SU-DHL-6 (cell line): ENCODE results near the gene LBHD1.

Experiments used
- H2AFZ ChIP-seq: fragments of 200-600 bp; sonication (generic); 2 replicates; pipeline ENCODE4 v1.6.1; 2014; ENCODE audit warnings: low read depth, mild to moderate bottlenecking, moderate library complexity, mixed read lengths, antibody characterized with exemption, low read length; ENCODE audit not compliant: severe bottlenecking
- H3F3A ChIP-seq: fragments of 200-600 bp; shearing (Covaris generic); 2 replicates; pipeline ENCODE4 v1.6.0; 2016; ENCODE audit warnings: antibody characterized with exemption, mild to moderate bottlenecking; ENCODE audit not compliant: insufficient read depth
- H3K27ac ChIP-seq: fragments of 200-600 bp; sonication (generic); 2 replicates; pipeline ENCODE4 v1.5.1; 2016; ENCODE audit warnings: low read depth, mild to moderate bottlenecking, low read length, moderate library complexity, mixed read lengths
- H3K27me3 ChIP-seq: fragments of 200-600 bp; sonication (generic), shearing (Covaris generic); 2 replicates; pipeline ENCODE4 v1.6.0; 2014; ENCODE audit warnings: mild to moderate bottlenecking, low read length
- H3K36me3 ChIP-seq: fragments of 200-600 bp; sonication (generic); 2 replicates; pipeline ENCODE4 v1.6.1; 2014; ENCODE audit warnings: mild to moderate bottlenecking, low read length, mixed read lengths
- H3K4me2 ChIP-seq: fragments of 300-600, 200-600 bp; shearing (Covaris generic), sonication (generic); 2 replicates; pipeline ENCODE4 v1.6.0; 2014; ENCODE audit warnings: low read length, low read depth, mild to moderate bottlenecking; ENCODE audit not compliant: poor library complexity, severe bottlenecking
- H3K4me3 ChIP-seq: fragments of 200-600 bp; sonication (generic); 2 replicates; pipeline ENCODE4 v1.5.1; 2014; ENCODE audit warnings: antibody characterized with exemption, low read length, mild to moderate bottlenecking, mixed read lengths; ENCODE audit not compliant: insufficient read depth, poor library complexity, severe bottlenecking
- H3K79me2 ChIP-seq: fragments of 200-600 bp; sonication (generic); 2 replicates; pipeline ENCODE4 v1.6.1; 2014; ENCODE audit warnings: mild to moderate bottlenecking, low read length, moderate library complexity; ENCODE audit not compliant: insufficient read depth
- H3K9ac ChIP-seq: fragments of 200-600 bp; sonication (generic); 2 replicates; pipeline ENCODE4 v1.7.0; 2014; ENCODE audit warnings: mild to moderate bottlenecking, low read length
- H3K9me2 ChIP-seq: fragments of 200-600 bp; sonication (generic); replicated peaks from 2 replicates; pipeline ENCODE4 v1.6.1; 2014; ENCODE audit warnings: low read length; ENCODE audit not compliant: insufficient read depth
- H3K9me3 ChIP-seq: fragments of 200-600 bp; sonication (generic); 2 replicates; pipeline ENCODE4 v1.6.1; 2014; ENCODE audit warnings: low read length, mixed read lengths; ENCODE audit not compliant: insufficient read depth
- H4K20me1 ChIP-seq: fragments of 200-600 bp; sonication (generic); 2 replicates; pipeline ENCODE4 v1.6.1; 2014; ENCODE audit warnings: low read depth, mild to moderate bottlenecking, antibody characterized with exemption, low read length, moderate library complexity, mixed read lengths
- EZH2phosphoT487 ChIP-seq: fragments of 200-600 bp; sonication (generic), shearing (Covaris generic); conservative IDR thresholded peaks from 2 replicates; pipeline ENCODE4 v1.6.1; 2018; ENCODE audit warnings: mild to moderate bottlenecking, antibody characterized with exemption, low read length, moderate library complexity, mixed read lengths
- TF ChIP-seq, protein P1 (sequence below): fragments of 200-600 bp; sonication (generic); IDR thresholded peaks from one replicate; pipeline ENCODE4 v1.5.1; 2017; ENCODE audit warnings: antibody characterized with exemption, mild to moderate bottlenecking, low read length, moderate library complexity; ENCODE audit not compliant: insufficient read depth, poor library complexity, severe bottlenecking

The LBHD1 gene

DNA sequence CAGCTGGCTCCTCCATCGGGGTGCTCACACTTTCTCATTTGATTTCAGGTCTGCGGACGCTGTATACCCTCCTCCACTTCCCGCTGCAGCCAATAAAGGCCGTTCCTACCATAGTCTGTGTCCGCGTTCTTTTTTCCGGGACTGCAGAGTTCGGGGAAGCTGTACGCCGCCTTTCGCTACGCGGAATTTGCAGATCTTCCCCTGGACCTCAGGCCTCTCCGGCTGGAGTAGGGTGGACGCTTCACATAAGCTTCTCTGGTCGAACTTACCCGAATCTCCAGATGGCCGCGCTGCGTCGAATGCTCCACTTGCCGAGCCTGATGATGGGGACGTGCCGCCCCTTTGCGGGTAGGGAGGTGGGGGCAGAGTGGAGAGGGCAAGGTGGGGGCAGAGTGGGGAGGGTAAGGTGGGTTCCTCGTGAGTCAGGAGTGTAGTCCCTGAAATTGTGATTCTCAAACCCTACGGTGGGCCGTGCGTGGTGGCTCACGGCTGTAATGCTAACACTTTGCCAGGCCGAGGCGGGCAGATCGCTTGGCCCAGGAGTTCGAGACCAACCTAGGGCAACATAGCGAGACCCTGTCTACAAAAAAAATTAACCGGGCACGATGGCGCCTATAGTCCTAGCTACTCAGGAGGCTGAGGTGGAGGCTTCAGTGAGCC is 6.3 kb downstream of the LBHD1 start:
- peak overlapping the region; percentile 89 for H3K4me3 ChIP-seq
- no peaks in the 10 kb centered on the region for H3K9me2 ChIP-seq
- no peak for TF ChIP-seq EZH2phosphoT487
- TF ChIP-seq, protein P1, sequence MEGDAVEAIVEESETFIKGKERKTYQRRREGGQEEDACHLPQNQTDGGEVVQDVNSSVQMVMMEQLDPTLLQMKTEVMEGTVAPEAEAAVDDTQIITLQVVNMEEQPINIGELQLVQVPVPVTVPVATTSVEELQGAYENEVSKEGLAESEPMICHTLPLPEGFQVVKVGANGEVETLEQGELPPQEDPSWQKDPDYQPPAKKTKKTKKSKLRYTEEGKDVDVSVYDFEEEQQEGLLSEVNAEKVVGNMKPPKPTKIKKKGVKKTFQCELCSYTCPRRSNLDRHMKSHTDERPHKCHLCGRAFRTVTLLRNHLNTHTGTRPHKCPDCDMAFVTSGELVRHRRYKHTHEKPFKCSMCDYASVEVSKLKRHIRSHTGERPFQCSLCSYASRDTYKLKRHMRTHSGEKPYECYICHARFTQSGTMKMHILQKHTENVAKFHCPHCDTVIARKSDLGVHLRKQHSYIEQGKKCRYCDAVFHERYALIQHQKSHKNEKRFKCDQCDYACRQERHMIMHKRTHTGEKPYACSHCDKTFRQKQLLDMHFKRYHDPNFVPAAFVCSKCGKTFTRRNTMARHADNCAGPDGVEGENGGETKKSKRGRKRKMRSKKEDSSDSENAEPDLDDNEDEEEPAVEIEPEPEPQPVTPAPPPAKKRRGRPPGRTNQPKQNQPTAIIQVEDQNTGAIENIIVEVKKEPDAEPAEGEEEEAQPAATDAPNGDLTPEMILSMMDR, result no peak
- H2AFZ ChIP-seq, result no peak overlapping the region
- peaks cover 52% of the 10 kb centered on the region for H3F3A ChIP-seq
- no peaks in the 10 kb centered on the region for H3K9me3 ChIP-seq
- peak overlapping the region; percentile 93 for H3K4me2 ChIP-seq
- H3K27ac ChIP-seq, result peak overlapping the region; percentile 92
- H4K20me1 ChIP-seq, result no peaks in the 10 kb centered on the region
- peaks cover 15% of the 10 kb centered on the region for H3K36me3 ChIP-seq
- H3K9ac ChIP-seq, result peak overlapping the region; percentile 95
- peaks cover 45% of the 10 kb centered on the region for H3K79me2 ChIP-seq
- H3K27me3 ChIP-seq, result no peaks in the 10 kb centered on the region

DNA sequence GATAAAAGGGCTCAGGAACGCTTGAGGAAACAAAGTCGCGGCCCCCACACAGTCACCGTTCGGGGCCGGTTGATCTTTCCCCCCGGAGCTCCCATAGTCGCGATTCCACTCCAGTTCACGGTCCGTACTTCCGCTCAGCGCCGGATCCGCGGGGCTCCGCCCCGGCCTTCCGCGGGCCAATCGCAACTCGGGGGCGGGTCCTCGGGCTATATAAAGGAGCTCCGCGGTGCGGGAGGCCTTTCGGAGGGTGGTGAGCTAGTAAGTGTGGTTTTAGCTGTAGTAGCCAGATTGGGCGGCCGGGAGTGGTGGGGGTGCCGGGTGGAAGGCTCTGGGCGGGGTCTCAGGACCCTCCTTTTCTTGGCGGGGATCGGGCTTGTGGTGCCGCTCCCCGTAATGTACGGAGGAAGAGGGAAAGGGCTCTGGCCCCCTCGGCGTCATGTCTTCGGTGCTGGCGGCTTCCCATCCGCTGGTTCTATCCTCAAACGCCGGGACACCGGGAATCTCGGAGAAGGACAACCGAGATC is 6.9 kb downstream of the LBHD1 start, which contains the start of the genes C11orf98 and CSKMT:
C11orf98 (minus strand) TSS at position 136 of the 524 bp plus-strand sequence; CDS start at position 95, 41 bp downstream.
CSKMT (plus strand) TSS at position 238 of the 524 bp plus-strand sequence. CDS start 568 bp downstream, outside the sequence.
- H3K4me2 ChIP-seq, result peak within 1 kb of the TSS; percentile 93
- H3K9ac ChIP-seq, result peak within 1 kb of the TSS; percentile 95
- H3F3A ChIP-seq, result peaks cover 50% of the 10 kb centered on the region
- H3K27me3 ChIP-seq, result no peaks in the 10 kb centered on the region
- H3K36me3 ChIP-seq, result peaks cover 15% of the 10 kb centered on the region
- no peak for TF ChIP-seq EZH2phosphoT487
- TF ChIP-seq, protein P1, result no peak
- H4K20me1 ChIP-seq, result no peaks in the 10 kb centered on the region
- peak within 1 kb of the TSS; percentile 89 for H3K4me3 ChIP-seq
- H3K27ac ChIP-seq, result peak within 1 kb of the TSS; percentile 92
- H3K9me2 ChIP-seq, result no peaks in the 10 kb centered on the region
- peak within 1 kb of the TSS; percentile 61 for H2AFZ ChIP-seq
- H3K9me3 ChIP-seq, result no peaks in the 10 kb centered on the region
- peaks cover 43% of the 10 kb centered on the region for H3K79me2 ChIP-seq

- Histone ChIP-seq H3F3A (peaks cover 45% of the 10 kb centered on the region), H3K9me2 (no peaks in the 10 kb centered on the region), H3K9me3 (no peaks in the 10 kb centered on the region), H3K27ac (peak overlapping the region; percentile 92), H3K36me3 (peaks cover 15% of the 10 kb centered on the region), H3K4me2 (peak overlapping the region; percentile 80), H3K79me2 (peaks cover 43% of the 10 kb centered on the region), H3K27me3 (no peaks in the 10 kb centered on the region), H4K20me1 (no peaks in the 10 kb centered on the region), H3K4me3 (peak overlapping the region; percentile 89), H3K9ac (peak overlapping the region; percentile 95), H2AFZ (peak overlapping the region; percentile 61)
- no peak for TF ChIP-seq EZH2phosphoT487
- TF ChIP-seq, protein P1, result no peak
These were observed 7.5 kb downstream of the LBHD1 start for GRCh38 chr11:62664405-62665074.
